ENCODE data around the gene CLGN. TPM values are rescaled to one million over a fixed set of nuclear protein-coding genes. Genes with fewer than 3 reads are reported as not detected.

CLGN gene
- polyA plus RNA-seq, 1 experiment: 2.7 TPM

- DNase-seq (ENCODE audit: low read depth, low spot score): no peak
- no peaks in the 10 kb centered on the region for H3K27me3 ChIP-seq (ENCODE audit: control insufficient read depth, insufficient read depth, low read length)
- CTCF ChIA-PET: no interaction called here
These were observed 18.5 kb downstream of the CLGN start for GRCh38 chr4:140408974-140409373.

GRCh38 chr4:140406292-140406691, 21.2 kb downstream of the CLGN start:
- TF ChIP-seq, protein P1, sequence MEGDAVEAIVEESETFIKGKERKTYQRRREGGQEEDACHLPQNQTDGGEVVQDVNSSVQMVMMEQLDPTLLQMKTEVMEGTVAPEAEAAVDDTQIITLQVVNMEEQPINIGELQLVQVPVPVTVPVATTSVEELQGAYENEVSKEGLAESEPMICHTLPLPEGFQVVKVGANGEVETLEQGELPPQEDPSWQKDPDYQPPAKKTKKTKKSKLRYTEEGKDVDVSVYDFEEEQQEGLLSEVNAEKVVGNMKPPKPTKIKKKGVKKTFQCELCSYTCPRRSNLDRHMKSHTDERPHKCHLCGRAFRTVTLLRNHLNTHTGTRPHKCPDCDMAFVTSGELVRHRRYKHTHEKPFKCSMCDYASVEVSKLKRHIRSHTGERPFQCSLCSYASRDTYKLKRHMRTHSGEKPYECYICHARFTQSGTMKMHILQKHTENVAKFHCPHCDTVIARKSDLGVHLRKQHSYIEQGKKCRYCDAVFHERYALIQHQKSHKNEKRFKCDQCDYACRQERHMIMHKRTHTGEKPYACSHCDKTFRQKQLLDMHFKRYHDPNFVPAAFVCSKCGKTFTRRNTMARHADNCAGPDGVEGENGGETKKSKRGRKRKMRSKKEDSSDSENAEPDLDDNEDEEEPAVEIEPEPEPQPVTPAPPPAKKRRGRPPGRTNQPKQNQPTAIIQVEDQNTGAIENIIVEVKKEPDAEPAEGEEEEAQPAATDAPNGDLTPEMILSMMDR (IDR thresholded peaks at IDR 0.05; ENCODE audit: low read depth, low read length): no peak

More at GRCh38 chr4:140408974-140409373, 18.5 kb downstream of the CLGN start:
- POLR2A ChIA-PET: no interaction called here
- Histone ChIP-seq H3K27ac (ENCODE audit: low read depth, low read length) (no peak overlapping the region), H3K9me3 (ENCODE audit: control insufficient read depth, insufficient read depth, low read length) (no peaks in the 10 kb centered on the region; the same call in 1 of the 2 replicates), H3K4me3 (ENCODE audit: low read depth, low read length) (no peak overlapping the region)
- TF ChIP-seq, protein P1 (IDR thresholded peaks at IDR 0.05; ENCODE audit: low read depth, low read length): no peak

GRCh38 chr4:140400111-140400510, 27.3 kb downstream of the CLGN start:
- no peak overlapping the region for H3K27ac ChIP-seq (ENCODE audit: low read depth, low read length)
- no peak for DNase-seq (ENCODE audit: low read depth, low spot score)
- TF ChIP-seq, protein P1 (IDR thresholded peaks at IDR 0.05; ENCODE audit: low read depth, low read length): no peak
- ChIA-PET POLR2A (no interaction called here), CTCF (interaction anchor here (1.1 kb wide), 1 partner anchor 40 kb away, joined by 3 read pairs; no protein-coding TSS in a partner anchor)
- no peaks in the 10 kb centered on the region for H3K27me3 ChIP-seq (ENCODE audit: control insufficient read depth, insufficient read depth, low read length)
- H3K4me3 ChIP-seq (ENCODE audit: low read depth, low read length): no peak overlapping the region
- H3K9me3 ChIP-seq (ENCODE audit: control insufficient read depth, insufficient read depth, low read length): no peaks in the 10 kb centered on the region

More at GRCh38 chr4:140406292-140406691, 21.2 kb downstream of the CLGN start:
- Histone ChIP-seq H3K4me3 (ENCODE audit: low read depth, low read length) (no peak overlapping the region), H3K27ac (ENCODE audit: low read depth, low read length) (no peak overlapping the region), H3K27me3 (ENCODE audit: control insufficient read depth, insufficient read depth, low read length) (no peaks in the 10 kb centered on the region), H3K9me3 (ENCODE audit: control insufficient read depth, insufficient read depth, low read length) (no peaks in the 10 kb centered on the region)
- CTCF ChIA-PET: interaction anchor here (0.8 kb wide), 1 partner anchor 33 kb away, joined by 3 read pairs; the partner anchor contains the start of gene SCOC
- POLR2A ChIA-PET: no interaction called here
- no peak for DNase-seq (ENCODE audit: low read depth, low spot score)

DNA sequence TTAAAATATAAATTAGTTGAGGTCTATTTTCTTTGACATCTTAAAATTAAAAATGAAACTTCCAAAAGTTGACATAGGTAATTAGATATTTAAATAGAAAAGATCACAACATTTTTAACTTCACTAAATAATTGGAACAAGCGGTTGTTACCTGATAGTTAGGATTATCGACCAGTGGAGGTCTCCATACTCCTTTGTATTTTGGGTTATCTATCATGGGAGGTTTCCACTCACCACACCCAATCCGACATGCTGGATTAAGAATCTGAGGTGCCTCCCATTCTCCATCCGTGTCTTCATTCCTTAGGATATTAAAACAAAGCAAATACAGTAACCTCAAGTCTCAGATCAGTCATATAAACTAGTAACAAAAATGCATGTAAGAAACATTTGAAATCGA, 31.8 kb downstream of the CLGN start:
- no peaks in the 10 kb centered on the region for H3K9me3 ChIP-seq (ENCODE audit: control insufficient read depth, insufficient read depth, low read length)
- H3K27me3 ChIP-seq (ENCODE audit: control insufficient read depth, insufficient read depth, low read length): no peaks in the 10 kb centered on the region
- CTCF ChIA-PET: no interaction called here
- no peak overlapping the region for H3K4me3 ChIP-seq (ENCODE audit: low read depth, low read length)
- DNase-seq (ENCODE audit: low read depth, low spot score): no peak
- H3K27ac ChIP-seq (ENCODE audit: low read depth, low read length): no peak overlapping the region
- TF ChIP-seq, protein P1 (IDR thresholded peaks at IDR 0.05; ENCODE audit: low read depth, low read length): no peak
- POLR2A ChIA-PET: no interaction called here

GRCh38 chr4:140388015-140388414, 39.4 kb downstream of the CLGN start:
- H3K4me3 ChIP-seq (ENCODE audit: low read depth, low read length): no peak overlapping the region
- no peak overlapping the region for H3K27ac ChIP-seq (ENCODE audit: low read depth, low read length)
- DNase-seq (ENCODE audit: low read depth, low spot score): no peak
- H3K27me3 ChIP-seq (ENCODE audit: control insufficient read depth, insufficient read depth, low read length): no peaks in the 10 kb centered on the region
- ChIA-PET CTCF (interaction anchor here (1.9 kb wide), 1 partner anchor 28 kb away, joined by 7 read pairs; no protein-coding TSS in a partner anchor), POLR2A (no interaction called here)
- TF ChIP-seq, protein P1 (IDR thresholded peaks at IDR 0.05; ENCODE audit: low read depth, low read length): no peak
- H3K9me3 ChIP-seq (ENCODE audit: control insufficient read depth, insufficient read depth, low read length): no peaks in the 10 kb centered on the region
